Measurements from ENCODE around the gene NOL4L. TPM values are rescaled to one million over a fixed set of nuclear protein-coding genes. Genes with fewer than 3 reads are reported as not detected.

NOL4L gene
- total and polyA plus RNA-seq, 12 donors, result 1.5 to 10.1 (median 5.1) TPM

DNA sequence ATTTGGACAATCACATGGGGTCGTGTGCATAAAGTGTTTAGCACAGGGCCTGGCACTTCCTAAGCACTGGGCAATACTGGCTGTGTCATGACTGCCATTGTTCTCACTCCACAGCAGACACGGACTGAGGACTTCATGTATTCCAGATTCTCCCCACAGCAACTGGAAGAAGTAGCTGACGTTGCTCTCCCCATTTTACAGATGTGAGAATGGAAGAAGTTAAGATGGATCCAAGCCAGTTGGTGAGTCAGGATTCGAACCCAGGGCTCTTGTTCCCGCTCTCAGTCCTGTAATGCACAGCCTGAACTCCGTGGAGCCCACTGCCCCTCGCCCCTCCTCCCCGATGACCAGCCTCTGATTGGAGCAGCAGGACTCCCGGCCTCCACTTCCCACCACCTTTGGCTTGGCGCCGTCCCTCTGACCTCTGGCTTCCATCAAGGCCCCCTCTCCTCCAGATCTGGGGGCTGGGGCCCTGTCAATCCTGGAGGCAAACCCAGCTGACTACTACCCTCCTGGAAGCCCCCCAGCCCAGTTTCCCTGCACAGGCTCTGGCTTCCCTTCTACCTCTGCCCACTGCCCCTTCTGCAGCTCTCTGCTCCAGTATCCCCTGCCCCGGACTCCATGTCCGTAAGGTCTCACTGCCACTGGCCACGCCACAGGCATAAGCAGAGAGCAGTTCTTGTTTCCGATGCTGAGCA lies 12.7 kb downstream of the NOL4L start:
- no peak for TF ChIP-seq CTCF (IDR thresholded peaks at IDR 0.05)
- Histone ChIP-seq H3K4me3 (no peak overlapping the region), H3K4me1 (peaks cover 0 to 42% (median 0%) of the 10 kb centered on the region in 9 donors), H3K27ac (no peak overlapping the region), H3K36me3 (no peaks in the 10 kb centered on the region), H3K27me3 (no peaks in the 10 kb centered on the region), H3K9me3 (no peaks in the 10 kb centered on the region)
- DNase-seq (no peak), ATAC-seq (no peak)
- intact Hi-C loops (cut with DNase I), result no loop called here
- WGBS, 2 donors, result 88 to 89% methylated on average over 15 of the region's 15 CpGs

GRCh38 chr20:32571566-32571965 lies 13.6 kb downstream of the NOL4L start:
- ATAC-seq, result no peak
- no peak for TF ChIP-seq CTCF (IDR thresholded peaks at IDR 0.05)
- no peaks in the 10 kb centered on the region for H3K9me3 ChIP-seq
- intact Hi-C loops (cut with DNase I), result no loop called here
- no peak overlapping the region for H3K4me3 ChIP-seq
- H3K27me3 ChIP-seq, result no peaks in the 10 kb centered on the region
- DNase-seq, result no peak
- no peak overlapping the region for H3K27ac ChIP-seq
- H3K36me3 ChIP-seq, result no peaks in the 10 kb centered on the region
- peaks cover 0 to 48% (median 0%) of the 10 kb centered on the region in 9 donors for H3K4me1 ChIP-seq
- WGBS, 2 donors, result 75 to 81% methylated on average over 9 of the region's 9 CpGs

GRCh38 chr20:32570401-32571190 lies 14.5 kb downstream of the NOL4L start:
- Histone ChIP-seq H3K4me3 (no peak overlapping the region), H3K27me3 (no peaks in the 10 kb centered on the region), H3K27ac (peak overlapping the region in 1 of 10 donors; percentile 26), H3K36me3 (no peaks in the 10 kb centered on the region), H3K4me1 (peaks cover 0 to 58% (median 0%) of the 10 kb centered on the region in 9 donors), H3K9me3 (no peaks in the 10 kb centered on the region)
- WGBS, 2 donors, result 78 to 80% methylated on average over 10 of the region's 10 CpGs
- ATAC-seq (peak in 1 of 8 donors; percentile 22), DNase-seq (no peak)
- intact Hi-C loops (cut with DNase I), result no loop called here
- TF ChIP-seq CTCF (IDR thresholded peaks at IDR 0.05), result no peak

DNA sequence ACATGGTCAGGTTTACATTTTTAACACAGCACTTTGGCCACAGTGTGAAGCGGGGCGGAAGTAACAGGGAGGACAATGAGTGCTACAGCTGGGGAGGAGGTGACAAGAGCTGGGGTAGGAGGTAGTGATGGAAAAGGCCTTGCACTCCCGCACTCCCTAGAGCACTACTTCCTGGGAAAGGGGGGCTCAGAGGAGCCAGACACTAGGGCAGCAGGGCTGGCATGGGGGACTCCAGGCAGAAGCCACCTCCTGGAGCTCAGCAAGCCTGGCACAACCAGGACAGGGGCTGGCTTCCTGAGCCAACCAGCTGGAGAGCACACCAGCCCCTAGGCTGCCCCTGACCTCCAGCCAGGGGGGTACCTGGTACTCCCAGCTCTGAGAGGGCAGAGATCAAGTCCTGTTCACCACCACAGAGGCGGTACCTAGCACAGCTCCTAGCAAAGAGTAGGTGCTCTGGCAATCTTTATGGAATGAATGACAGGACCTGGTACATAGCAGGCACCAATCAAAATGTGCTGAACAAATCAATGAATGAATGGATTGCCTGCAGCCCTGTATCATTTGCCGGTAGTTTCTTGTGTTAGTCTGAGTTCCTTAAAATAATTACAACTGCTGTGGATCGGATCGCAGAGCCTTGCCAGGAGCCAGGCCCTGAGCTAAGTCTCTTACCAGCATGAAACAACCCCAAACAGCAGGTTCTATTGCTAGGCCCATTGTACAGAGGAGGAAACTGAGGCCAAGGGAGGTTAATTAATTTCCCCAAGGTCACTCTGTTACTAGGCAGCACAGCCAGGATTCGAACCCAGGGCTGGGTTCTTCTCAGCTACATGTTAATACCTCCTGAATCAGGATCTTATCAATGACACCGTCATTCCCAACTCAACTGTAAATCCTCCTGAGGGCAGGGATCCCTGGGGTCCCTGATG lies 15.5 kb downstream of the NOL4L start:
- intact Hi-C loops (cut with DNase I), result no loop called here
- H3K9me3 ChIP-seq, result no peaks in the 10 kb centered on the region
- no peak for DNase-seq
- 88 to 95% methylated on average over 9 of the region's 9 CpGs for WGBS, 2 donors
- peaks cover 0 to 58% (median 0%) of the 10 kb centered on the region in 9 donors for H3K4me1 ChIP-seq
- no peak for ATAC-seq
- TF ChIP-seq CTCF (IDR thresholded peaks at IDR 0.05), result no peak
- H3K4me3 ChIP-seq, result no peak overlapping the region
- no peaks in the 10 kb centered on the region for H3K27me3 ChIP-seq
- peak overlapping the region in 1 of 10 donors; percentile 31 for H3K27ac ChIP-seq
- H3K36me3 ChIP-seq, result no peaks in the 10 kb centered on the region
